ENCODE measurements around the gene IFNL4. TPM values are rescaled to one million over a fixed set of nuclear protein-coding genes. Genes with fewer than 3 reads are reported as not detected.
A peak's percentile ranks its signal among the peaks of the same experiment; 100 is the strongest.

IFNL4 gene
- total RNA-seq, 1 experiment from 2014 or later: not detected

DNA sequence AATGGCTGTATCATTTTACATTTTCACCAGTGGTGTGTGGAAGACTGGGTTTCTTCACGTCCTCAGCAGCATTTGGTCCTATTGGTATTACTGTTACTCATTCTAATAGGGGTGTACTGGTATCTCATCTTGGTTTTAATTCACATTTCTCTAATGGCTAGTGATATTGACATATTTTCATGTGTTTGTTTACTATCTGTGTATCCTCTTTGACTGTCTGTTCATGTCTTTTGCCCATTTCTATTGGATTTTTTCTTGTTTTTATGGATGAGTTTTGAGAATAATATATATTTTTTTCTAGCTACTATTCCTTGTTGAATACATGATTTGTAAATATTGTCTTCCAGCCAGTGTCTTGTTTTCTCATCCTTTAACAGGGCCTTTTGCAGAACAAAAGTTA is 33.4 kb upstream of the IFNL4 start:
- DNase-seq: no peak
- POLR2A ChIA-PET (ENCODE audit: unreplicated experiment): interaction anchor here (0.5 to 0.7 kb wide), 2 partner anchors 173 to 250 kb away, joined by 4 to 11 read pairs; partner anchors contain the start of gene FBXO27
- Histone ChIP-seq H4K20me1 (ENCODE audit: insufficient read depth) (no peaks in the 10 kb centered on the region), H3K9me2 (ENCODE audit: insufficient read depth) (no peaks in the 10 kb centered on the region), H3F3A (ENCODE audit: insufficient read depth, low read depth) (peaks cover 3% of the 10 kb centered on the region; the same call in 1 of the 2 replicates), H3K4me1 (replicated peaks; ENCODE audit: insufficient read depth) (peaks cover 5% of the 10 kb centered on the region; the same call in 1 of the 2 replicates), H3K9me3 (ENCODE audit: insufficient read depth, low read depth) (peaks cover 6% of the 10 kb centered on the region; the same call in 1 of the 2 replicates), H3K4me2 (no peak overlapping the region), H3K27me3 (ENCODE audit: insufficient read depth, low read depth) (no peaks in the 10 kb centered on the region), H3K36me3 (ENCODE audit: low read depth) (no peaks in the 10 kb centered on the region), H3K4me3 (no peak overlapping the region), H3K79me2 (ENCODE audit: low read depth) (no peaks in the 10 kb centered on the region), H2AFZ (no peak overlapping the region), H3K27ac (no peak overlapping the region)
- intact Hi-C loops (cut with micrococcal nuclease; ENCODE audit: unreplicated experiment): no loop called here
- no TSS peak for BruUV-seq (replicated peaks)
- CTCF ChIA-PET: no interaction called here
- TF ChIP-seq, protein P1, sequence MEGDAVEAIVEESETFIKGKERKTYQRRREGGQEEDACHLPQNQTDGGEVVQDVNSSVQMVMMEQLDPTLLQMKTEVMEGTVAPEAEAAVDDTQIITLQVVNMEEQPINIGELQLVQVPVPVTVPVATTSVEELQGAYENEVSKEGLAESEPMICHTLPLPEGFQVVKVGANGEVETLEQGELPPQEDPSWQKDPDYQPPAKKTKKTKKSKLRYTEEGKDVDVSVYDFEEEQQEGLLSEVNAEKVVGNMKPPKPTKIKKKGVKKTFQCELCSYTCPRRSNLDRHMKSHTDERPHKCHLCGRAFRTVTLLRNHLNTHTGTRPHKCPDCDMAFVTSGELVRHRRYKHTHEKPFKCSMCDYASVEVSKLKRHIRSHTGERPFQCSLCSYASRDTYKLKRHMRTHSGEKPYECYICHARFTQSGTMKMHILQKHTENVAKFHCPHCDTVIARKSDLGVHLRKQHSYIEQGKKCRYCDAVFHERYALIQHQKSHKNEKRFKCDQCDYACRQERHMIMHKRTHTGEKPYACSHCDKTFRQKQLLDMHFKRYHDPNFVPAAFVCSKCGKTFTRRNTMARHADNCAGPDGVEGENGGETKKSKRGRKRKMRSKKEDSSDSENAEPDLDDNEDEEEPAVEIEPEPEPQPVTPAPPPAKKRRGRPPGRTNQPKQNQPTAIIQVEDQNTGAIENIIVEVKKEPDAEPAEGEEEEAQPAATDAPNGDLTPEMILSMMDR (conservative IDR thresholded peaks at IDR 0.05): no peak
- no peak for TF ChIP-seq EZH2 (IDR thresholded peaks at IDR 0.05; ENCODE audit: low read depth)

DNA sequence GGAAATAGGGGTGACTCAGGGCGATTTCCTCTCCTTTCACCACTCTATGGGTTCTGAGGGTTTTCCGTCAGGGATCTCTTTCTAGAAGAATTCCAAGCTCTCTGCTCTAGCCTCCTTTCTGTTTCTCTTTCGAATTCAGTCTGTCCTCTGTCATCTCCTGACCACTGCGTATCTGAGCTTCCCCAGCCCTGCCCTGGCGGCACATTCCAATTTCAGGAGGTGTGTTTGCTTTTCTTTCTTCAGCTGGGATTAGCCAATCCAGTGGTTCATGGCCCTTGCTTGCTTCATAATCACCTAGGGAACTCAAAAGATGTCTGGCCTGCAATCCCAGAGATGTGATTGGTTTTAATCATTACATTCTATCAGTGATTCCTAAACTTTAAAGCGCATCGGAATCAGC is 28.9 kb upstream of the IFNL4 start:
- Histone ChIP-seq H3K36me3 (ENCODE audit: low read depth) (no peaks in the 10 kb centered on the region), H3K9me2 (ENCODE audit: insufficient read depth) (no peaks in the 10 kb centered on the region), H3K27ac (no peak overlapping the region), H3F3A (ENCODE audit: insufficient read depth, low read depth) (peaks cover 3% of the 10 kb centered on the region; the same call in 1 of the 2 replicates), H3K79me2 (ENCODE audit: low read depth) (no peaks in the 10 kb centered on the region), H3K4me3 (no peak overlapping the region), H4K20me1 (ENCODE audit: insufficient read depth) (no peaks in the 10 kb centered on the region), H2AFZ (no peak overlapping the region), H3K4me1 (replicated peaks; ENCODE audit: insufficient read depth) (peaks cover 5% of the 10 kb centered on the region; the same call in 1 of the 2 replicates), H3K4me2 (peak overlapping the region; percentile 45), H3K9me3 (ENCODE audit: insufficient read depth, low read depth) (no peaks in the 10 kb centered on the region), H3K27me3 (ENCODE audit: insufficient read depth, low read depth) (no peaks in the 10 kb centered on the region)
- TF ChIP-seq, protein P1 (conservative IDR thresholded peaks at IDR 0.05): no peak
- TF ChIP-seq EZH2 (IDR thresholded peaks at IDR 0.05; ENCODE audit: low read depth): no peak
- intact Hi-C loops (cut with micrococcal nuclease; ENCODE audit: unreplicated experiment): no loop called here
- DNase-seq: peak; percentile 43 to 77
- ChIA-PET CTCF (no interaction called here), POLR2A (ENCODE audit: unreplicated experiment) (interaction anchor here (0.6 kb wide), 1 partner anchor 584 kb away, joined by 4 read pairs; no protein-coding TSS in a partner anchor)
- no TSS peak for BruUV-seq (replicated peaks)

DNA sequence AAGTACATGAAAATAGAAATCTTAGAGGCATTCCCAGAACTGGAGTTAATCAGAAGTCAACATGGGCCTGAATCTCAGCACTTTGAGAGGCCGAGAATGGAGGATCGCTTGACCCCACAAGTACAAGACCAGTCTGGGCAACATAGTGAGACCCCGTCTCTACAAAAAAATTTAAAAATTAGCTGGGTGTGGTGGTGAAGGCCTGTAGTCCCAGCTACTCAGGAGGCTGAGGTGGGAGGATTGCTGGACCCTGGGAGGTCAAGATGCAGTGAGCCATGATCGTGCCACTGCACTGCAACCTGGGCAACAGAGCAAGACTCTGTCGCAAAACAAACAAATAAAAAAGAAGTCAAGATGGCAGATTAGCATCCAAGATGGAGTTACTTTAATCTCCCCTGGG is 28.1 kb upstream of the IFNL4 start:
- Histone ChIP-seq H3K4me2 (no peak overlapping the region), H4K20me1 (ENCODE audit: insufficient read depth) (no peaks in the 10 kb centered on the region), H3K4me3 (no peak overlapping the region), H3K36me3 (ENCODE audit: low read depth) (no peaks in the 10 kb centered on the region), H3K9me3 (ENCODE audit: insufficient read depth, low read depth) (no peaks in the 10 kb centered on the region), H3F3A (ENCODE audit: insufficient read depth, low read depth) (peaks cover 3% of the 10 kb centered on the region; the same call in 1 of the 2 replicates), H3K79me2 (ENCODE audit: low read depth) (no peaks in the 10 kb centered on the region), H3K27me3 (ENCODE audit: insufficient read depth, low read depth) (no peaks in the 10 kb centered on the region), H3K27ac (no peak overlapping the region), H3K9me2 (ENCODE audit: insufficient read depth) (no peaks in the 10 kb centered on the region), H2AFZ (no peak overlapping the region), H3K4me1 (replicated peaks; ENCODE audit: insufficient read depth) (peaks cover 5% of the 10 kb centered on the region; the same call in 1 of the 2 replicates)
- BruUV-seq (replicated peaks): no TSS peak
- ChIA-PET CTCF (no interaction called here), POLR2A (ENCODE audit: unreplicated experiment) (no interaction called here)
- no peak for DNase-seq
- intact Hi-C loops (cut with micrococcal nuclease; ENCODE audit: unreplicated experiment): no loop called here
- TF ChIP-seq, protein P1 (conservative IDR thresholded peaks at IDR 0.05): no peak
- TF ChIP-seq EZH2 (IDR thresholded peaks at IDR 0.05; ENCODE audit: low read depth): no peak
